Measurements from ENCODE around the gene FAM210B.

DNA sequence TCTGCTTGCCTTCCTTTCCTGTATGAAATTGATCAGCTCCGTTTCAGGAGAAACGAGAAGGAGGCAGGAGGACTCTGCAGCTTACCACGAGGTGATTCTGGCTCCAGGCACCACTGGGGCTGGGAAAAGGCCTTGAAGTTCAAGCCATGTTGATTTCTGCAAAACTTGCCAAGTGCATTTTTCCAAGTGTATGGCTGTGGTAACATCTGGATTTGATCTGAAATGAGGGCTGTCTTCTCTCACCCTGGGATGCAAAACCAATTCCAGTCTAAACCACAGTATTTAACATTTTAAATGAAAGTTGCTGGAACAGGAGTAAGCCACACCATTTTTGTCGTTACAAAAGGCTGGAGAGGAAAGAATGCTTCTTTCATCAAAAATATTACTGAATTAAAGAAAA is 36.1 kb upstream of the FAM210B start:
- TF ChIP-seq, protein P1, sequence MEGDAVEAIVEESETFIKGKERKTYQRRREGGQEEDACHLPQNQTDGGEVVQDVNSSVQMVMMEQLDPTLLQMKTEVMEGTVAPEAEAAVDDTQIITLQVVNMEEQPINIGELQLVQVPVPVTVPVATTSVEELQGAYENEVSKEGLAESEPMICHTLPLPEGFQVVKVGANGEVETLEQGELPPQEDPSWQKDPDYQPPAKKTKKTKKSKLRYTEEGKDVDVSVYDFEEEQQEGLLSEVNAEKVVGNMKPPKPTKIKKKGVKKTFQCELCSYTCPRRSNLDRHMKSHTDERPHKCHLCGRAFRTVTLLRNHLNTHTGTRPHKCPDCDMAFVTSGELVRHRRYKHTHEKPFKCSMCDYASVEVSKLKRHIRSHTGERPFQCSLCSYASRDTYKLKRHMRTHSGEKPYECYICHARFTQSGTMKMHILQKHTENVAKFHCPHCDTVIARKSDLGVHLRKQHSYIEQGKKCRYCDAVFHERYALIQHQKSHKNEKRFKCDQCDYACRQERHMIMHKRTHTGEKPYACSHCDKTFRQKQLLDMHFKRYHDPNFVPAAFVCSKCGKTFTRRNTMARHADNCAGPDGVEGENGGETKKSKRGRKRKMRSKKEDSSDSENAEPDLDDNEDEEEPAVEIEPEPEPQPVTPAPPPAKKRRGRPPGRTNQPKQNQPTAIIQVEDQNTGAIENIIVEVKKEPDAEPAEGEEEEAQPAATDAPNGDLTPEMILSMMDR (IDR thresholded peaks at IDR 0.05; ENCODE audit: insufficient read depth, low read length) = no peak
- no peak for TF ChIP-seq GABPA (IDR thresholded peaks at IDR 0.05; ENCODE audit: low read depth)
